NCI-H128 (cell line): ENCODE results near the gene AP1G1.

ENCODE experiments used
- DNase-seq: peaks from one replicate; lab custom pipeline; 2025; ENCODE audit not compliant: unreplicated experiment; lab: John Stamatoyannopoulos, UW

Gene AP1G1

DNA sequence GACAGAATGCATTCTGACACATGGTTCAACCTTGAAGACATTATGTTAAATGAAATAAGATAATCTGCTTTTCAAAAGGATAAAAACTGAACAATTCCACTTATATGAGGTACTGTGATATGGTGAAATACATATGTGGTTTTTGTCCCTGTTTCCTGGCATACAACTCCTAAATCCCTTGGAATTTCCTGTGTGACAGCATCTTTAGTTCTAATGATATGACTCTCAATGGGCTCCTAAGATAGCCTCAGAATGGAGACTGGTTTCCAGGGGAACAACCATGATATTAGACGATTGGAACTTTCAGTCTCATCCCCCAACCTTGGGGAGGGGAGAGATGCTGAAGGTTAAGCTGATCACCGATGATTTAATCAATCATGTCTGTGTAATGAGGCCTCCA is 46.4 kb downstream of the AP1G1 start:
- DNase-seq = no peak

DNA sequence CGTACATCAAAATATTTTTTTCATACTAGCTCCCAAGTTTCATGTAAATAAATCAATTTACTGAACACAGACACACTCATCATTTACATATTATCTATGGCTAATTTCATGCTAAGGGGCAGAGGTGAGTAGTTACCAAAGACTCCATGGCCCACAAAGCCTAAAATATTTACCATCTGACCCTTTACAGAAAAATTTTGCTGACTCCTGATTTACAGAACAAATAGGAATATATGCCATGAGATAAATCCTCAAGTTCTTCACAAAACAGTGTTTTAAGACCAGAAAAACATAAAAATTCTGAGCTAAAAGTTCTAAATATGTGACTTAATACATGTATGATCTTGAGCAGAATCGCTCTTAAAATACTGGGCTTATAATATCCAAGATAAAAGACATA is 47.5 kb downstream of the AP1G1 start:
- DNase-seq = no peak

DNA sequence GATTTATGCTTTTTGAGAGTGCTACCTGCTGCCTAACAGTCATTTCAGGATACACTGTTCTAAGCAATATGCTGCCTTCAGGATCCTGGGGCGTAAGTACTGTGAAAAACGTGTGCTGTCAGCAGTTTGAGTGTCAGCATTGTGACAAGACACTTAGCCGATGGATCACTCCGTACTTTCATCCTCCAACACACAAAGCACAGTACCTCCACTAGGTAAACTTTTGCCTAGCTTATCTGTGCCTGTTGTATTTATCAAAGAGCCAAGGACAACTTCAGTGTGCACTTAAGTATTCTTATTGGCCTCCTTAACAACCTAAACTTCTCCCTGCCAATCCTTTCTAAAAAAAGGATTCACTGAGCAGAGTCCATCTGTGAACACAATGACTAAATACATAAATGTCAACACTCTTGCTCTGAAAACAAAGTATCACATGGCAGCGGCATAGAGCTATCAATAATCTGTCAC is 50.3 kb downstream of the AP1G1 start:
- no peak for DNase-seq

DNA sequence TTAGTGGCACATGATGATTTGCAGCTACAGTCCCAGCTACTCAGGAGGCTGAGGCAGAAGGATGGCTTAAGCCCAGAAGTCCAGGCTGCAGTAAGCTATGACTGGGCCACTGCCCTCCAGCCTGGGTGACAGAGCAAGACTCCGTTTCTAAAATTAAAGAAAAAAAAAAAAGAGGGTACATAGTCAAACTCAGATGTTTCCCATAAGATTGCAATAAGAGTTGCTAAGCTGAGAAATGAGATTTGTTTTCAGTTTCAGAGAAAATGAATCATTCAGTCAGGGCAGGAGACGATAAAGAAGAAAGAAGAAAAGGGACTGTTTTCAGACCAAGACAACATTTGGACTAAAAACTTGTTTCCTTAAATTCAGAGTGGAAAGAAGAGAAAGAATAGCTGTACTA is 54.0 kb downstream of the AP1G1 start:
- DNase-seq = no peak

DNA sequence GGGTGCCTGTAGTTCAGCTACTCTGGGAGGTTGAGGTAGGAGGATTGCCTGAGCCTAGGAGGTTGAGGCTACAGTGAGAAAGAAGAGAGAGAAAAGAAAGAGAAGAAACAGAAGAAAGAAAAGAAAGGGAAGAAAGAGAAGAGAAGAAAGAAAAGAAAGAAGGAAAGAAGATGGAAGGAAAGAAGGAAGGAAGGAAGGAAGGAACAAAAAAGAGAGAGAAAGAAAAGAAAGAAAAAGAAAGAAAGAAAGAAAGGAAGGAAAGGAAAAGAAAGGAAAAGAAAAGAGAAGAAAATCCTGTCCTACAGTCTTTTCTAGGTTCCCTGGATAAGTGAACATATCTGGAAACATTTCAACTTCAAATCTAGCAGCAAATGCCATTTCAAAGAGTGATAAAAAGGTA is 54.5 kb downstream of the AP1G1 start:
- no peak for DNase-seq

DNA sequence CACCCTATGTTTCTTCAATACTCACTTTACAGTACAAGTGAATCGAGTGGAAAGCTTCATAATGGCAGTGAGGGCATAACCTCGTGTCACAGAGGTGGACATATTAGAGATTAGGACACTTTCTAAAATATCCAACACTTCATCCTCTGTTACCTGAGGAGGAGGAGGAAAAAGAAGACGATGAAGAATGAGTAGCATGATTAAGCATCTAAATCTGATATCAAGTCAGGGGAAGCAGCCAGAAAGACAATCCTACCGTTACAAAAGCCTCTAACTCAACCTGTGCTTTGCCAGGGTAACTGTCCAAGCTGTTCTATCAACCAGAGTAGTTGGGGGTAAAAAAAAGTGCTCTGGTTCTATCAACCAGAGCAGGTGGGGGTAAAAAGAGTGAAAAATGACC is 60.4 kb downstream of the AP1G1 start:
- no peak for DNase-seq

GRCh38 chr16:71746442-71747046 is 62.1 kb downstream of the AP1G1 start:
- peak; percentile 1 for DNase-seq

DNA sequence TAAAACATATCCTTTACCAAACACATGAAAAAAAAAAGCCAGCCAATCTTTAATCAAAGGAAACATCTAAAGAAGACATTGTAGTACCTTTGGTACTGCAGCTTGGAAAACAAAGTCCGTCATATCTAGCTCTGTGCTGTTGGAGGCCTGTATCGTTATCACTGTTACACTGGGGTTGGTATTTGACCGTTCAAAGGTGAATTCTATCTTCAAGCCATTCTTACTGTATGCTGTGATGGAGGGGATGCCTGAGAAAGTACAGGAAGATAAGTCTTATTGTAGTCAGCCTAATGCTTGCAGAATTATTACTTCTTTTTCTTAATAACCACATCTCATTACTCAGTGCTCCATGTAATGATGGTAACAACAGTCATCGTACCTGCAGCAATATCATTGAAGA is 69.8 kb downstream of the AP1G1 start:
- no peak for DNase-seq

GRCh38 chr16:71737501-71737900 is 71.1 kb downstream of the AP1G1 start:
- no peak for DNase-seq

GRCh38 chr16:71734511-71734910 is 74.1 kb downstream of the AP1G1 start:
- DNase-seq = no peak

GRCh38 chr16:71732587-71732986 is 76.0 kb downstream of the AP1G1 start:
- DNase-seq = no peak

DNA sequence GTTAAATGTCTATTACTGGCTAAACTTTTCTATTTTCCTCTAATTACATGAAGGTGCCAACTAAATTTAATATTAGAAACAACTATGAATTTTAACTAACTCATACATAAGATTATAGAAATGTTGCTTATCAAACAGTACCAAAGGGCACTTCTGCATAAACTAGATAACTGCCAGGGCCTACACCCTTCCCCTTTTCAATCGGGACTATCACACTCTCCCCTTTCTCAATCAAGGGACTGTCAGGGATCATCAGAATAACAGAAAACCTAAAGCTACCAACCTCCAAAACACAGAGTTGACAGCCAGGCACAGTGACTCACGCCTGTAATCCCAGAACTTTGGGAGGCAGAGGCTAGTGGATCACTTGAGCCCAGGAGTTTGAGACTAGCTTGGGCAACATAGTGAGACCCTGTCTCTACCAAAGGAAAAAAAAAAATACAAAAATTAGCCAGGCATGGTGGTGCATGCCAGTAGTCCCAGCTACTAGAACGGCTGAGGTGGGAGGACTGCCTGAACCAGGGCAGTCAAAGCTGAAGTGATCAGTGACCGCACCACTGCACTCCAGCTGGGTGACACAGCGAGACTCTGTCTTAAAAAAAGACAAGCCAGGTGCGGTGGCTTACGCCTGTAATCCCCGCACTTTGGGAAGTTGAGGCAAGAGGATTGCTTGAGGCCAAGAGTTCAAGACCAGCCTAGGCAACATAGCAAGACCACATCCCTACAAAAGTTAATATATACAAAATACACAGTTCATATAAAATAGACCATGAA is 80.9 kb downstream of the AP1G1 start:
- no peak for DNase-seq

- no peak for DNase-seq
These were observed 81.9 kb downstream of the AP1G1 start for GRCh38 chr16:71726476-71727315.

DNA sequence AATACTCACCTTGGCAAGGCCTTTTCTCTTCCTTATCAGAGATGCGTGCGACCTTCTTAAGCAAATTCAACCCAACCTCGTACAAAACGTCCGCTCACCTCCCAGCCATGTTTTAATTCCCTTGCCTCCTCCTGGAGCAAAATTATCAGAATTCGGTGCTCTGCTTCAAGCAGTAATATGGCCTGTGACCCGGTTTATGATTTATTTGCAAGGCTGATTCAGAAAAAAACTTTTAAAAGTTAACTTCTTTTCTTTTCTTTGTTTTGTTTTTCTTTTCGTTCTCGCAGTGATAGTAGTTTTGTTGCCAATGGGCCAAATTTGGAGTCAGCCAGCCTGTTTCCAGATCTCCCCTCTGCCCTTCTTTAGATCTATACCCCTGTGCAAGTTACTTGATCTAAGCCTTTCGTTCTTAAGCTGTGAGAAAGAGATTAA is 84.3 kb downstream of the AP1G1 start, which contains the start of gene PHLPP2:
Gene PHLPP2, minus strand, starts transcription at position 382 of the 432 bp plus-strand sequence. CDS start 9,906 bp downstream, outside the sequence.
- no peak for DNase-seq

- peak; percentile 57 for DNase-seq
These were observed 84.9 kb downstream of the AP1G1 start for GRCh38 chr16:71723537-71724319.

GRCh38 chr16:71722801-71723536 is 85.7 kb downstream of the AP1G1 start:
- DNase-seq = peak; percentile 12

DNA sequence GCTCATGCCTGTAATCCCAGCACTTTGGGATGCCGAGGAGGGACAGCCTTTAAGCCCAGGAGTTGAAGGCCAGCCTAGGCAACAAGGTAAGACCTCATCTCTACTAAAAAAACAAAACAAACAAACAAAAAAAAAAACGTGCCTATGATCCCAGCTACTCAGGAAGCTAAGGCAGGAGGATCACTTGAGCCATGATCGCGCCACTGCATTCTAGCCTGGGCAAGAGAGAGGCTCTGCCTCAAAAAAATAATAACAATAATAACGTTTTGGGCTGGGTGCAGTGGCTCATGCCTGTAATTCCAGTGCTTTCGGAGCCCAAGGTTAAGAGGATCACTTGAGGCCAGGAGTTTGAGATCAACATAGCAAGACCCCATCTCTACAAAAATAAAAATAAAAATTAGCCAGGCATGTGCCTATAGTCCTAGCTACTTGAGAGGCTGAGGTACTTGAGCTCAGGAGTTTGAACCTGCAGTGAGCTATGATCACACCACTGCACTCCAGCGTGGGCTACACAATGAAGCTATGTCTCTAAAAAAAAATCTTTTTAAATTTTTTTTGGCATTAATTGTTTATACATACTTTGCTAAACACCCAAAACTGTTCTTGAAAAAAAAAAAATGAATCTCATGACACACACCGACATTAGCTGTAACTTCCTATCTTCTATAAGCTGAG is 87.4 kb downstream of the AP1G1 start:
- DNase-seq = no peak

DNA sequence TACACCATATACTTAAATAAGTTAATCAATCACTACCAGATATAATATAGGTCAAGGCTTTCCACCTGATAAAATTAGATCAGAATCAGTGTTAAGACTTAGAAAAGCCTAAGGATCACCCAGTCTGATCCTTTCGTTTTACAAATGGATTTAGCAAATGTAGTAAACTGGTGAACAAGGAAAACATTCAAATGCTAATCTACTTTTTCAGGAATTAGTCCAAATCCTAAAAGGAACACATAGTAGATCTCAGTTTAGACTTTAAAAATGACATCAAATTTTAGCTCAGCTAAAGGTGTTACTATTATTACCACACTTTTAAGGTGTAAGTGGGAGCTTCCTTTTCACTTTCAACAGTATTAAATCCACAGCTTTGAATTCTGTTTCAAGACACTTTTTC is 96.1 kb downstream of the AP1G1 start:
- DNase-seq = no peak

- DNase-seq = no peak
These were observed 96.8 kb downstream of the AP1G1 start for GRCh38 chr16:71711789-71712188.
